ENCODE data around the gene TMEM120B. TPM values are rescaled to one million over a fixed set of nuclear protein-coding genes. Genes with fewer than 3 reads are reported as not detected.

TMEM120B gene
- total RNA-seq, 1 experiment from 2014 or later: 20.5 TPM

GRCh38 chr12:121830588-121831265, 118.2 kb downstream of the TMEM120B start:
- Histone ChIP-seq H3K27me3 (ENCODE audit: insufficient read depth, low read length) (no peaks in the 10 kb centered on the region), H3K4me3 (replicated peaks in 1 of 2; ENCODE audit: low read depth in 1 of 2, low read length in 2 of 2) (no peak overlapping the region), H3K79me2 (ENCODE audit: insufficient read depth, low read length) (no peaks in the 10 kb centered on the region; the same call in 1 of the 2 replicates), H3K9me3 (ENCODE audit: control insufficient read depth in 1 of 2, insufficient read depth in 1 of 2, low read depth in 1 of 2, low read length in 2 of 2) (no peaks in the 10 kb centered on the region), H3K4me1 (ENCODE audit: control insufficient read depth in 1 of 2, insufficient read depth in 2 of 2, low read length in 2 of 2) (no peaks in the 10 kb centered on the region), H4K20me1 (ENCODE audit: insufficient read depth) (no peaks in the 10 kb centered on the region), H3K36me3 (ENCODE audit: control insufficient read depth in 1 of 2, insufficient read depth in 2 of 2, low read length in 2 of 2) (peaks cover 13 to 28% of the 10 kb centered on the region in 2 experiments; a peak in 3 of 4 replicates), H2AFZ (ENCODE audit: low read depth, low read length, poor library complexity, severe bottlenecking) (no peak overlapping the region), H3K4me2 (ENCODE audit: low read length) (no peak overlapping the region), H3K9me2 (ENCODE audit: insufficient read depth) (no peaks in the 10 kb centered on the region), H3K27ac (ENCODE audit: low read depth, low read length) (no peak overlapping the region), H3K9ac (ENCODE audit: low read length) (no peak overlapping the region)
- DNase-seq (ENCODE audit: low read depth, low spot score) (no peak), ATAC-seq (no peak)
- POLR2A ChIA-PET: no interaction called here
- TSS peak; percentile 47 for BruUV-seq (replicated peaks)
- intact Hi-C loops (cut with micrococcal nuclease): no loop called here
- RAD21 ChIA-PET (ENCODE audit: low non-redundant PET in 1 of 2, low total read pairs in 2 of 2, uncharacterized antibody in 2 of 2, unreplicated experiment in 2 of 2): no interaction called here
- CTCF ChIA-PET: no interaction called here
- TF ChIP-seq FOSL1 (IDR thresholded peaks at IDR 0.05; ENCODE audit: low read depth) (no peak), SRF (IDR thresholded peaks at IDR 0.05; ENCODE audit: low read depth) (no peak), CEBPB (IDR thresholded peaks at IDR 0.05; ENCODE audit: low read depth) (no peak), TCF7L2 (IDR thresholded peaks at IDR 0.05; ENCODE audit: borderline replicate concordance, extremely low read depth, insufficient read depth, insufficient read length) (no peak), EGR1 (IDR thresholded peaks at IDR 0.05; ENCODE audit: low read depth) (no peak), JUND (IDR thresholded peaks at IDR 0.05) (no peak), YY1 (IDR thresholded peaks at IDR 0.05; ENCODE audit: extremely low read depth, insufficient replicate concordance, low read depth, low read length) (no peak), CBX3 (IDR thresholded peaks at IDR 0.05; ENCODE audit: low read depth) (no peak), SP1 (IDR thresholded peaks at IDR 0.05; ENCODE audit: low read depth) (no peak), POLR2A (IDR thresholded peaks at IDR 0.05; ENCODE audit: borderline replicate concordance, extremely low read depth, insufficient read depth, insufficient read length) (no peak)

Other genes starting within 250 kb of the TMEM120B start
- 36.7 TPM for gene KDM2B, start 131.7 kb upstream of the TMEM120B start, total RNA-seq (2021; ENCODE audit: unreplicated experiment)
- gene ORAI1, start 86.2 kb upstream of the TMEM120B start, total RNA-seq (2021; ENCODE audit: unreplicated experiment): 20.2 TPM
- gene MORN3, start 43.1 kb upstream of the TMEM120B start, total RNA-seq (2021; ENCODE audit: unreplicated experiment): 0.34 TPM
- gene RHOF, start 80.9 kb downstream of the TMEM120B start, total RNA-seq (2021; ENCODE audit: unreplicated experiment): 116 TPM
- gene SETD1B, start 91.3 kb downstream of the TMEM120B start, total RNA-seq (2021; ENCODE audit: unreplicated experiment): 17.5 TPM
- gene HPD, start 146.1 kb downstream of the TMEM120B start, total RNA-seq (2021; ENCODE audit: unreplicated experiment): 1.1 TPM
- gene PSMD9, start 176.0 kb downstream of the TMEM120B start, total RNA-seq (2021; ENCODE audit: unreplicated experiment): 55.5 TPM
- gene CFAP251, start 205.8 kb downstream of the TMEM120B start, total RNA-seq (2021; ENCODE audit: unreplicated experiment): 2.6 TPM

Measured in HCT116 (cell line).